Measurements from ENCODE around the gene SMAD2.

Gene SMAD2

DNA sequence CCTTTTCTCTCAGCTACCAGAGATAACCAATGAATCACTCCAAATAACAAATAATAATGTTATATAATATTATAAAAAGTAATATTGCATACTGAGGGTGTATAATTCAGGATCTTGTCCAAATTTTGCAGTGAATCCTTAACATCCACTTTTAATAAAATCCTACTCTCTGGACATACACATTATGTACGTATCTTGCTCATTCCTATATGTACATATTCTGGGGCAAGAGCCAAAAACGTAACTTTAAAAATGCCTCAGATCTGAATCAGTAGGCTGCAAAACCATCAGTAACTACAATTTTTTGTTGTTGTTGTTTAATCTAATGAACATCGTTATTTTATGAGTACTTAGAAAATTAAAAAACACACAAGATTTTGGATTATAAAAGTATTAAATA is 65.3 kb downstream of the SMAD2 start:
- Histone ChIP-seq H3K4me1 (ENCODE audit: control insufficient read depth in 1 of 2, insufficient read depth in 2 of 2, low read length in 2 of 2) (no peaks in the 10 kb centered on the region), H3K9ac (ENCODE audit: low read depth in 1 of 2, low read length in 2 of 2) (no peak overlapping the region), H3K27me3 (ENCODE audit: control insufficient read depth in 1 of 2, insufficient read depth in 2 of 2, low read length in 2 of 2) (no peaks in the 10 kb centered on the region), H3K9me3 (ENCODE audit: control insufficient read depth in 1 of 2, low read length in 2 of 2) (no peaks in the 10 kb centered on the region), H3K36me3 (ENCODE audit: control insufficient read depth in 1 of 2, insufficient read depth in 2 of 2, low read length in 2 of 2) (peaks cover 11 to 37% of the 10 kb centered on the region in 2 donors), H3K4me3 (ENCODE audit: low read depth in 1 of 2, low read length in 2 of 2) (no peak overlapping the region), H3K27ac (ENCODE audit: low read depth, low read length) (no peak overlapping the region)

DNA sequence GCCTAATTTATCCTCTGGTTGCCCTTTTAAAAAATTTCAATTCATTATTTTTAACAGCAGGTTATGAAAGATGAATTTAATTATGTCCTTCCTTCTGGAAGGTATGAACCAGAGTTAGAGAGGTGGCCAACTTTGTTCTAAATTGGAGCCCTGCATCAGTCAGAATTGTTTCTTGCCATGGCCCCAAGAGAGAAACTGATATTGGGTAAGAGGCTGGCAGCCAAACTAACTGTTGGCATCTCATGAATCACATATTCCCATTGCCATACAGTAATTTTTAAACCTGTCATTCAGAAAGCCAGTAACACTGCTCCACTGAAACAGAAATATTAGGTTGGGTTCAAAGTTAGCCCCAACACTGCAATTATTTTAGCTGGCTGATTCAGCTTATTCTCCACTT is 67.4 kb downstream of the SMAD2 start:
- H3K4me1 ChIP-seq (ENCODE audit: control insufficient read depth in 1 of 2, insufficient read depth in 2 of 2, low read length in 2 of 2), result no peaks in the 10 kb centered on the region
- no peak overlapping the region for H3K9ac ChIP-seq (ENCODE audit: low read depth in 1 of 2, low read length in 2 of 2)
- peaks cover 4 to 9% of the 10 kb centered on the region in 2 donors for H3K9me3 ChIP-seq (ENCODE audit: control insufficient read depth in 1 of 2, low read length in 2 of 2)
- H3K4me3 ChIP-seq (ENCODE audit: low read depth in 1 of 2, low read length in 2 of 2), result no peak overlapping the region
- H3K27ac ChIP-seq (ENCODE audit: low read depth, low read length), result no peak overlapping the region
- H3K36me3 ChIP-seq (ENCODE audit: control insufficient read depth in 1 of 2, insufficient read depth in 2 of 2, low read length in 2 of 2), result peaks cover 13 to 39% of the 10 kb centered on the region in 2 donors
- no peaks in the 10 kb centered on the region for H3K27me3 ChIP-seq (ENCODE audit: control insufficient read depth in 1 of 2, insufficient read depth in 2 of 2, low read length in 2 of 2)

DNA sequence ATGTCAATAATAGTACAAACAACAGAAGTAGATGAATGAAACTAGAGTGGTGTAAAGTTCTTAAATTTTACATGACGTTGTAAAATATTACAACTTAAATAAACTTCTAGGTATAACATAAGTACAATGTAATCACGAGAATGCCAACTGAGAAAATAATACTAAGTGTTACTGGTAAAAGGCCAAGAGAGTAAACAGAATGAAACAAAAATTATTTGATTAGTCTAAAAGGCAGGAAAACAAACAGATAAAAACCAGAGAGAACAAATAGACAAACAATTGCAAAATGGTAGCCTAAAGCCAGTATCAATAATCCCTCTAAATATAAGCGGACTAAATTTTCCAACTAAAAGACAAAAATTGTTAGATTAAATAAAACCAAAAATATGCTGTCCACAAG is 71.9 kb downstream of the SMAD2 start:
- H3K27ac ChIP-seq (ENCODE audit: low read depth, low read length), result no peak overlapping the region
- peaks cover 17 to 32% of the 10 kb centered on the region in 2 donors for H3K36me3 ChIP-seq (ENCODE audit: control insufficient read depth in 1 of 2, insufficient read depth in 2 of 2, low read length in 2 of 2)
- H3K27me3 ChIP-seq (ENCODE audit: control insufficient read depth in 1 of 2, insufficient read depth in 2 of 2, low read length in 2 of 2), result no peaks in the 10 kb centered on the region
- H3K4me1 ChIP-seq (ENCODE audit: control insufficient read depth in 1 of 2, insufficient read depth in 2 of 2, low read length in 2 of 2), result no peaks in the 10 kb centered on the region
- H3K9me3 ChIP-seq (ENCODE audit: control insufficient read depth in 1 of 2, low read length in 2 of 2), result peaks cover 13 to 24% of the 10 kb centered on the region in 2 donors
- no peak overlapping the region for H3K4me3 ChIP-seq (ENCODE audit: low read depth in 1 of 2, low read length in 2 of 2)
- no peak overlapping the region for H3K9ac ChIP-seq (ENCODE audit: low read depth in 1 of 2, low read length in 2 of 2)

DNA sequence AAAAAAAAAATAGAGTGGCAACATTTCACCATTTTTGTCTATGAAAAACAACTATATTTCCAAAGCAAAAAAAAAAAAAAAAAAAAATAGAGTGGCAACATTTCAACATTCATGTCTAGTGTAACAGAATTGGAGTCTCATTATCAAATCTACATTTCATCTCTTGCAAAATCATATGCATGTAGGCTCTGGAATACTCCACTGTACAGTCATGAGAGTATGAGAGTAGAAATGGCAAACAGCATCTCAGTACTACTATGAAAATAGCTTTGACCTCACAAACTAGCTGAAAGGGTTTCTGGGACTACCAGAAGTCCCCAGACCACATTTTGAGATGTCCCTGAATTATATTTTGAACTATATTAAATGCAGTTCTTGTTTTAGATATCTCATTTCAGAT is 82.8 kb downstream of the SMAD2 start:
- H3K4me1 ChIP-seq (ENCODE audit: control insufficient read depth in 1 of 2, insufficient read depth in 2 of 2, low read length in 2 of 2), result no peaks in the 10 kb centered on the region
- no peak overlapping the region for H3K27ac ChIP-seq (ENCODE audit: low read depth, low read length)
- H3K9ac ChIP-seq (ENCODE audit: low read depth in 1 of 2, low read length in 2 of 2), result no peak overlapping the region
- peaks cover 4 to 26% of the 10 kb centered on the region in 2 donors for H3K36me3 ChIP-seq (ENCODE audit: control insufficient read depth in 1 of 2, insufficient read depth in 2 of 2, low read length in 2 of 2)
- H3K27me3 ChIP-seq (ENCODE audit: control insufficient read depth in 1 of 2, insufficient read depth in 2 of 2, low read length in 2 of 2), result no peaks in the 10 kb centered on the region
- H3K4me3 ChIP-seq (ENCODE audit: low read depth in 1 of 2, low read length in 2 of 2), result no peak overlapping the region
- no peaks in the 10 kb centered on the region for H3K9me3 ChIP-seq (ENCODE audit: control insufficient read depth in 1 of 2, low read length in 2 of 2)

DNA sequence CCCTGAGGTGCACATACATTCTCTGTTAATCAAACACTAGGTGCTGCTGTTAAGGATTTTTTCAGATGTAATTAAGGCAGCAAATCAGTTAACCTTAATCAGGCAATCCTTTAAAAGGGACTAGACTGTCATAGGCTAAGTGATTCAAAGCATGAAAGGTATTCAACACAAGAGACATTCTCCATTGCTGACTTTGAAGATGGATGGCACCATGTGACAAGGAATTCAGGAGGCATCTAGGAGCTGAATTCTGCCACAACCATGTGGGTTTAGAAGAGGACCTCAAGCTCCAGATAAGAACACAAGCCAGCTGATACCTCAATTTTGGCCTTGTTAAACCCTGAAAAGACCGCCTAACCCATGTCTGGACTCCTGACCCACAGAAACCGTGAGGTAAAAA is 84.0 kb downstream of the SMAD2 start:
- Histone ChIP-seq H3K36me3 (ENCODE audit: control insufficient read depth in 1 of 2, insufficient read depth in 2 of 2, low read length in 2 of 2) (peaks cover 8 to 30% of the 10 kb centered on the region in 2 donors), H3K9ac (ENCODE audit: low read depth in 1 of 2, low read length in 2 of 2) (no peak overlapping the region), H3K27ac (ENCODE audit: low read depth, low read length) (no peak overlapping the region), H3K9me3 (ENCODE audit: control insufficient read depth in 1 of 2, low read length in 2 of 2) (no peaks in the 10 kb centered on the region), H3K27me3 (ENCODE audit: control insufficient read depth in 1 of 2, insufficient read depth in 2 of 2, low read length in 2 of 2) (no peaks in the 10 kb centered on the region), H3K4me1 (ENCODE audit: control insufficient read depth in 1 of 2, insufficient read depth in 2 of 2, low read length in 2 of 2) (no peaks in the 10 kb centered on the region), H3K4me3 (ENCODE audit: low read depth in 1 of 2, low read length in 2 of 2) (no peak overlapping the region)

DNA sequence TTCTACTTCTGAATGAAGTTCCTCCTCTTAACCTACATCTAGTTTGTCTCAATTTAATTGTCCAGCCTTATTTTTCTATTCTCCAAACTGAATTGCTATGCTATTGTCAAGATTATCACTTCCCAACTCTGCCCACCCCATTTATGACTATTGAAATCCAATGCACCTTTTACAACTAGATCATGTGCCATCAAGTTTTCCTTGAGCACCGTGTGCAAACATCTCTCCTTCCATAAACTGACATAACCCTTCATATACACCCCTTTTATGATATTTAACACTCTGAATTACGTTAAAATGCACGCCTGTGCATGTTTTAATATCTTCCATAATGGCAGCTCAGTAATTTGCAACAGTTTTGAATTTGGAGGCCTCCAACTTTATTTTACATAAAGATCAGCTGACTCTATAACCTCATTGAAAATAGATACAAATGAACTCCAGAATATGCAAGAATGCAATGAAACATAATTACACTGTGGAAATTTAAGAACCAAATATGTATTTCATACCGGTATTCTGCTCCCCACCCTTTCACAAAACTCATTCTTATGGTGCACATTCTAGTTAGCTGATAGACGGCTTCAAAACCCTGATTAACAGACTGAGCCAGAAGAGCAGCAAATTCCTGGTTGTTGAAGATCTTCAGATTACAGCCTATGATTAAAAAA is 85.5 kb downstream of the SMAD2 start:
- no peak overlapping the region for H3K4me3 ChIP-seq (ENCODE audit: low read depth in 1 of 2, low read length in 2 of 2)
- peaks cover 10 to 42% of the 10 kb centered on the region in 2 donors for H3K36me3 ChIP-seq (ENCODE audit: control insufficient read depth in 1 of 2, insufficient read depth in 2 of 2, low read length in 2 of 2)
- no peak overlapping the region for H3K9ac ChIP-seq (ENCODE audit: low read depth in 1 of 2, low read length in 2 of 2)
- H3K9me3 ChIP-seq (ENCODE audit: control insufficient read depth in 1 of 2, low read length in 2 of 2), result no peaks in the 10 kb centered on the region
- H3K27ac ChIP-seq (ENCODE audit: low read depth, low read length), result no peak overlapping the region
- H3K4me1 ChIP-seq (ENCODE audit: control insufficient read depth in 1 of 2, insufficient read depth in 2 of 2, low read length in 2 of 2), result no peaks in the 10 kb centered on the region
- no peaks in the 10 kb centered on the region for H3K27me3 ChIP-seq (ENCODE audit: control insufficient read depth in 1 of 2, insufficient read depth in 2 of 2, low read length in 2 of 2)

DNA sequence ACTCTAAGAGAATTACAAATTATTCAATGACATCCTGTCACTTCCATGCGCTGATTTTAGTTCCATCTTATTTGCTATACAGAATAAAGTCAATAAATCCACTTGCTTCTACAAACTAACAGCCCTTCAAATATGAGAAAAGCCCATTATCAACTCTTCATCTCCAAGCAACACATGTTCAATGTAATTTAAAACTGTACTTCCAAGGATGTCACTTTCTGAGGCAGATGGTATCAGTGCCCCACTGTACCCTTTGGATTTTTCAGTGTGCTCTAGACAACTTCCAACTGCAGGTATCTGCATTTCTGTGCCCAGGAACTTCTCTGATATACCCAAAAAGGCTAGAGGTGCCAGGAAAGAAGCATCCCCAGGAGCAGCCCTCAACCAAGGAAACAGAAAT is 87.6 kb downstream of the SMAD2 start:
- no peaks in the 10 kb centered on the region for H3K27me3 ChIP-seq (ENCODE audit: control insufficient read depth in 1 of 2, insufficient read depth in 2 of 2, low read length in 2 of 2)
- no peaks in the 10 kb centered on the region for H3K4me1 ChIP-seq (ENCODE audit: control insufficient read depth in 1 of 2, insufficient read depth in 2 of 2, low read length in 2 of 2)
- no peak overlapping the region for H3K9ac ChIP-seq (ENCODE audit: low read depth in 1 of 2, low read length in 2 of 2)
- H3K36me3 ChIP-seq (ENCODE audit: control insufficient read depth in 1 of 2, insufficient read depth in 2 of 2, low read length in 2 of 2), result peaks cover 20 to 47% of the 10 kb centered on the region in 2 donors
- no peaks in the 10 kb centered on the region for H3K9me3 ChIP-seq (ENCODE audit: control insufficient read depth in 1 of 2, low read length in 2 of 2)
- H3K4me3 ChIP-seq (ENCODE audit: low read depth in 1 of 2, low read length in 2 of 2), result no peak overlapping the region
- H3K27ac ChIP-seq (ENCODE audit: low read depth, low read length), result no peak overlapping the region

DNA sequence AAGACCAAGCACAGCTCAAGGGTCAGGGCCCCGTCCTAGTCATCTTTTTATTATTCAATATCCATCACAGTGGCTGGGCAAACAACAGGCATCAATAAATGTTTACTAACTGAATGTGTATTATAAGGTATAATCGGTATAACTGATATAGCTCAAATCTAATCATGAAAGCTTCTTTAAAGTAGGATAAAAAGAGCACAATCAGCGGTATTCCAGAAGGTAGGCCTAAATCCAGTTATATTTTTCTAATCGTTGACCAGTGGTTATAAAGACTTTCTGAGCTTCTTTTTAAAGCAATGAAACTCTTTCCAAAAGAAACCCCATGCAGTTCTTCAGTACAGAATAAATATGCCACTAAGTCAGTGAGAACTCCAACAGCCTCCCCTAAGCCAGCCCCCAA is 92.1 kb downstream of the SMAD2 start:
- no peaks in the 10 kb centered on the region for H3K27me3 ChIP-seq (ENCODE audit: control insufficient read depth in 1 of 2, insufficient read depth in 2 of 2, low read length in 2 of 2)
- H3K9me3 ChIP-seq (ENCODE audit: control insufficient read depth in 1 of 2, low read length in 2 of 2), result no peaks in the 10 kb centered on the region
- H3K4me3 ChIP-seq (ENCODE audit: low read depth in 1 of 2, low read length in 2 of 2), result no peak overlapping the region
- no peak overlapping the region for H3K27ac ChIP-seq (ENCODE audit: low read depth, low read length)
- no peak overlapping the region for H3K9ac ChIP-seq (ENCODE audit: low read depth in 1 of 2, low read length in 2 of 2)
- no peaks in the 10 kb centered on the region for H3K4me1 ChIP-seq (ENCODE audit: control insufficient read depth in 1 of 2, insufficient read depth in 2 of 2, low read length in 2 of 2)
- H3K36me3 ChIP-seq (ENCODE audit: control insufficient read depth in 1 of 2, insufficient read depth in 2 of 2, low read length in 2 of 2), result peaks cover 20 to 31% of the 10 kb centered on the region in 2 donors

GRCh38 chr18:47832348-47832747 is 98.1 kb downstream of the SMAD2 start:
- Histone ChIP-seq H3K4me3 (ENCODE audit: low read depth in 1 of 2, low read length in 2 of 2) (no peak overlapping the region), H3K36me3 (ENCODE audit: control insufficient read depth in 1 of 2, insufficient read depth in 2 of 2, low read length in 2 of 2) (peaks cover under 1 to 4% of the 10 kb centered on the region in 2 donors), H3K4me1 (ENCODE audit: control insufficient read depth in 1 of 2, insufficient read depth in 2 of 2, low read length in 2 of 2) (no peaks in the 10 kb centered on the region), H3K9me3 (ENCODE audit: control insufficient read depth in 1 of 2, low read length in 2 of 2) (no peaks in the 10 kb centered on the region), H3K27me3 (ENCODE audit: control insufficient read depth in 1 of 2, insufficient read depth in 2 of 2, low read length in 2 of 2) (no peaks in the 10 kb centered on the region), H3K27ac (ENCODE audit: low read depth, low read length) (no peak overlapping the region), H3K9ac (ENCODE audit: low read depth in 1 of 2, low read length in 2 of 2) (no peak overlapping the region)

DNA sequence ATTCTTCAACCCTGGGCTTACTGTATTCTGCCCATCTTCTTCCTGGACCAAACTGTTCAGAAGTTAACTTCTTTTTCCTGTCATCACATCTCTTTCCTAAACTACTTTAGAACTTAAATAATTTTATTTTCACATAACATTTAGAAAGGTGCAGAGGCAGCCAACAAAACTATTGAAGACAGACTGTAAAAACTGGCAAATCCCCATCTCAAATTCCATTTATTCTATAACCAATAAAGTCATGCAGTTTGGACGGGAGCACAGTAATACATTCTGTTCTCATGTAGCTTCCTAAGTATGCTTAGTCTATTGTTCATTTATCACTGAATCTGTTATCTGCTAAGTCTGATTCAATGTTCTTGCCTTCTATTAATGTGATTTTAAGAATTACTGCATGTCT is 99.1 kb downstream of the SMAD2 start:
- H3K27ac ChIP-seq (ENCODE audit: low read depth, low read length), result no peak overlapping the region
- no peak overlapping the region for H3K9ac ChIP-seq (ENCODE audit: low read depth in 1 of 2, low read length in 2 of 2)
- H3K4me1 ChIP-seq (ENCODE audit: control insufficient read depth in 1 of 2, insufficient read depth in 2 of 2, low read length in 2 of 2), result no peaks in the 10 kb centered on the region
- H3K4me3 ChIP-seq (ENCODE audit: low read depth in 1 of 2, low read length in 2 of 2), result no peak overlapping the region
- no peaks in the 10 kb centered on the region for H3K27me3 ChIP-seq (ENCODE audit: control insufficient read depth in 1 of 2, insufficient read depth in 2 of 2, low read length in 2 of 2)
- H3K9me3 ChIP-seq (ENCODE audit: control insufficient read depth in 1 of 2, low read length in 2 of 2), result no peaks in the 10 kb centered on the region
- peaks cover 0 to 4% of the 10 kb centered on the region in 2 donors for H3K36me3 ChIP-seq (ENCODE audit: control insufficient read depth in 1 of 2, insufficient read depth in 2 of 2, low read length in 2 of 2)

All from duodenal mucosa (tissue), 2 donors.